NB4 (cell line): ENCODE data around the gene SYTL3.

ENCODE experiments used
- CTCF ChIP-seq: IDR thresholded peaks from one replicate; pipeline ENCODE4 v1.5.1; 2012; ENCODE audit warnings: low read depth, low read length
- MAX ChIP-seq: IDR thresholded peaks from 2 replicates; pipeline ENCODE4 v1.6.1; 2011; ENCODE audit warnings: low read depth, low read length
- POLR2A ChIP-seq: IDR thresholded peaks from 2 replicates; pipeline ENCODE4 v1.6.1; 2011; ENCODE audit warnings: mild to moderate bottlenecking; ENCODE audit not compliant: insufficient read length; ENCODE audit errors: extremely low read depth

- no peak for TF ChIP-seq POLR2A
- no peak for TF ChIP-seq CTCF
- TF ChIP-seq MAX = no peak
Measured at GRCh38 chr6:158761746-158762145, 111.9 kb downstream of the SYTL3 start.
